Mesenchymal stem cell (in vitro differentiated cells and primary cell): Measurements from ENCODE around the gene TMEM150C.

Experiments used
- DNase-seq: peaks from one replicate; pipeline ENCODE4 v3.0.0-alpha.2; 2013
- H2AFZ ChIP-seq: one replicate; pipeline ENCODE4 v1.6.1; 2013; ENCODE audit warnings: low read depth, mild to moderate bottlenecking, control low read depth, inconsistent platforms, low read length, moderate library complexity
- H2AK5ac ChIP-seq: 2 replicates; pipeline ENCODE4 v1.6.1; 2013; ENCODE audit warnings: low read length, moderate library complexity, mild to moderate bottlenecking, inconsistent platforms; ENCODE audit not compliant: severe bottlenecking
- H2BK120ac ChIP-seq: one replicate; pipeline ENCODE4 v1.6.1; 2013; ENCODE audit warnings: low read depth, mild to moderate bottlenecking, inconsistent platforms, low read length, moderate library complexity
- H2BK12ac ChIP-seq, 2 experiments: one replicate each; pipeline ENCODE4 v1.6.1; 2013; ENCODE audit warnings: inconsistent platforms in 2 of 2, low read length in 2 of 2, mild to moderate bottlenecking in 2 of 2, moderate library complexity in 2 of 2, control low read depth in 1 of 2
- H2BK15ac ChIP-seq: one replicate; pipeline ENCODE4 v1.6.1; 2013; ENCODE audit warnings: mild to moderate bottlenecking, low read depth, inconsistent platforms; ENCODE audit not compliant: poor library complexity, severe bottlenecking
- H2BK5ac ChIP-seq: 2 replicates; pipeline ENCODE4 v1.6.1; 2013; ENCODE audit warnings: low read depth, mild to moderate bottlenecking, low read length, control low read depth, inconsistent platforms; ENCODE audit not compliant: poor library complexity, severe bottlenecking
- H3K14ac ChIP-seq, 2 experiments: one replicate each; pipeline ENCODE4 v1.6.1; 2013; ENCODE audit warnings: inconsistent platforms in 2 of 2, low read length in 2 of 2, control low read depth in 1 of 2, mild to moderate bottlenecking in 1 of 2, moderate library complexity in 1 of 2
- H3K18ac ChIP-seq, 2 experiments: one replicate each; pipeline ENCODE4 v1.6.1; 2013; ENCODE audit warnings: inconsistent platforms in 2 of 2, low read length in 2 of 2, control low read depth in 1 of 2, low read depth in 1 of 2, mild to moderate bottlenecking in 1 of 2
- H3K23ac ChIP-seq, 2 experiments: one replicate each; pipeline ENCODE4 v1.6.1; 2013; ENCODE audit warnings: inconsistent platforms in 2 of 2, low read length in 2 of 2, mild to moderate bottlenecking in 2 of 2, moderate library complexity in 2 of 2, control low read depth in 1 of 2
- H3K27ac ChIP-seq: 2 replicates; pipeline ENCODE4 v1.5.1; 2013; ENCODE audit warnings: mild to moderate bottlenecking, moderate library complexity, low read length, control low read depth, inconsistent platforms; ENCODE audit not compliant: poor library complexity, severe bottlenecking
- H3K27me3 ChIP-seq, 2 experiments: 2 replicates each; pipeline versions ENCODE4 v1.6.1 to v1.7.0; 2013; ENCODE audit warnings: low read length in 2 of 2, mild to moderate bottlenecking in 2 of 2, moderate library complexity in 2 of 2, control low read depth in 1 of 2, inconsistent platforms in 1 of 2; ENCODE audit not compliant: control insufficient read depth in 1 of 2, insufficient read depth in 1 of 2
- H3K36me3 ChIP-seq, 2 experiments: 2 replicates each; pipeline versions ENCODE4 v1.6.1 to v1.7.0; 2013; ENCODE audit warnings: low read length in 2 of 2, control low read depth in 1 of 2, inconsistent platforms in 1 of 2, low read depth in 1 of 2, mild to moderate bottlenecking in 1 of 2; ENCODE audit not compliant: insufficient read depth in 2 of 2, control insufficient read depth in 1 of 2
- H3K4ac ChIP-seq, 2 experiments: one replicate each; pipeline ENCODE4 v1.6.1; 2013; ENCODE audit warnings: inconsistent platforms in 2 of 2, low read length in 2 of 2, mild to moderate bottlenecking in 2 of 2, moderate library complexity in 2 of 2, control low read depth in 1 of 2, low read depth in 1 of 2
- H3K4me1 ChIP-seq: 2 replicates; pipeline ENCODE4 v1.6.1; 2013; ENCODE audit warnings: low read depth, low read length, control low read depth; ENCODE audit not compliant: control insufficient read depth, insufficient read depth
- H3K4me2 ChIP-seq: 2 replicates; pipeline ENCODE4 v1.6.1; 2013; ENCODE audit warnings: low read length, mild to moderate bottlenecking, inconsistent platforms; ENCODE audit not compliant: poor library complexity, severe bottlenecking
- H3K4me3 ChIP-seq, 2 experiments: 2 replicates each; pipeline versions ENCODE4 v1.5.1 to v1.7.0; 2013; ENCODE audit warnings: low read length in 2 of 2, mild to moderate bottlenecking in 2 of 2, control low read depth in 1 of 2, low read depth in 1 of 2; ENCODE audit not compliant: insufficient read depth in 1 of 2
- H3K79me1 ChIP-seq: replicated peaks from 2 replicates; pipeline ENCODE4 v1.6.1; 2013; ENCODE audit warnings: mild to moderate bottlenecking, control low read depth, low read length, inconsistent platforms; ENCODE audit not compliant: poor library complexity, severe bottlenecking
- H3K9ac ChIP-seq: 2 replicates; pipeline ENCODE4 v1.7.0; 2013; ENCODE audit warnings: mild to moderate bottlenecking, low read length, moderate library complexity
- H3K9me3 ChIP-seq: 2 replicates; pipeline ENCODE4 v1.7.0; 2013; ENCODE audit warnings: mild to moderate bottlenecking, low read length; ENCODE audit not compliant: control insufficient read depth
- H4K8ac ChIP-seq: one replicate; pipeline ENCODE4 v1.6.1; 2013; ENCODE audit warnings: inconsistent platforms, mild to moderate bottlenecking, low read length, moderate library complexity
- H4K91ac ChIP-seq: one replicate; pipeline ENCODE4 v1.6.1; 2013; ENCODE audit warnings: mild to moderate bottlenecking, low read length, inconsistent platforms
- WGBS: methylation state at CpG from one replicate; pipeline ENCODE4 v1.1.7; 2013; ENCODE audit warnings: mixed read lengths; 5-methylcytosine and 5-hydroxymethylcytosine counted together

Gene TMEM150C

DNA sequence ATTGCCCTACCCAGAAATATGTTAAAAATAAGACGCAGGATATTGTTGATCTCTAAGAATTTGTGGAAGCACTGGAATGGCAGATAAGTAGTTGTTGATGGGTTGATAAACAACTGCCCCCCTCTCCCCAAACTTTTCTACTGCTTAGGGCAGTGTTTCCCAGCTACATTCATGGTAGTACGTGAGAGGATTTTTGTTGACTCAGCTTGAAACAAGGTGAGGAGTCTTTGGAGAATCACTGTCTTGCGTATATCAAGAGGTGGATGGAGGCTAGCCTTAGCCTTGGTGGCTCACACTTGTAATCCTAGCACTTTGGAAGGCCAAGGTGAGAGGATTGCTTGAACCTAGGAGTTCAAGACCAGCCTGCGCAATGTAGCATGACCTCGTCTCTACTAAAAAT is 125.7 kb downstream of the TMEM150C start:
- no peaks in the 10 kb centered on the region for H3K9me3 ChIP-seq
- peaks cover 8% of the 10 kb centered on the region for H3K4me1 ChIP-seq
- no peak overlapping the region for H2AFZ ChIP-seq
- no peak for DNase-seq
- no peak overlapping the region for H3K23ac ChIP-seq
- WGBS, result 98% methylated on average over 4 of the region's 5 CpGs
- H3K36me3 ChIP-seq, result peaks cover 4 to 10% of the 10 kb centered on the region in 2 experiments
- no peak overlapping the region for H2BK5ac ChIP-seq
- no peak overlapping the region for H4K91ac ChIP-seq
- no peak overlapping the region for H3K27ac ChIP-seq
- H3K4ac ChIP-seq, result no peak overlapping the region
- no peaks in the 10 kb centered on the region for H3K27me3 ChIP-seq
- H2BK120ac ChIP-seq, result no peak overlapping the region
- no peak overlapping the region for H3K18ac ChIP-seq
- no peak overlapping the region for H3K9ac ChIP-seq
- H4K8ac ChIP-seq, result no peak overlapping the region
- no peak overlapping the region for H3K14ac ChIP-seq
- no peak overlapping the region for H2BK12ac ChIP-seq
- H2BK15ac ChIP-seq, result no peak overlapping the region
- H3K4me2 ChIP-seq, result no peak overlapping the region
- no peak overlapping the region for H3K4me3 ChIP-seq
- peaks cover 17% of the 10 kb centered on the region for H3K79me1 ChIP-seq
- H2AK5ac ChIP-seq, result no peak overlapping the region

- Histone ChIP-seq H2AFZ (no peak overlapping the region), H3K4me3 (no peak overlapping the region), H3K18ac (no peak overlapping the region), H3K27me3 (no peaks in the 10 kb centered on the region), H2AK5ac (no peak overlapping the region), H3K4me1 (peaks cover 8% of the 10 kb centered on the region), H2BK120ac (no peak overlapping the region), H3K36me3 (peaks cover 4 to 10% of the 10 kb centered on the region in 2 experiments), H4K91ac (no peak overlapping the region), H3K4me2 (no peak overlapping the region), H2BK12ac (no peak overlapping the region), H3K9ac (no peak overlapping the region), H3K27ac (no peak overlapping the region), H4K8ac (no peak overlapping the region), H3K9me3 (no peaks in the 10 kb centered on the region), H2BK5ac (no peak overlapping the region), H3K79me1 (peaks cover 18% of the 10 kb centered on the region), H2BK15ac (no peak overlapping the region), H3K14ac (no peak overlapping the region), H3K4ac (no peak overlapping the region), H3K23ac (no peak overlapping the region)
- 94% methylated on average over 5 of the region's 7 CpGs for WGBS
- no peak for DNase-seq
These were observed 126.8 kb downstream of the TMEM150C start for GRCh38 chr4:82434949-82435348.

- Histone ChIP-seq H2BK15ac (no peak overlapping the region), H2BK5ac (no peak overlapping the region), H3K14ac (no peak overlapping the region), H3K79me1 (peaks cover 14% of the 10 kb centered on the region), H3K4me3 (no peak overlapping the region), H2BK120ac (no peak overlapping the region), H3K9me3 (no peaks in the 10 kb centered on the region), H3K4me2 (no peak overlapping the region), H3K18ac (no peak overlapping the region), H3K27ac (no peak overlapping the region), H2BK12ac (no peak overlapping the region), H2AFZ (no peak overlapping the region), H4K8ac (no peak overlapping the region), H4K91ac (no peak overlapping the region), H3K27me3 (no peaks in the 10 kb centered on the region), H3K36me3 (peaks cover 4 to 10% of the 10 kb centered on the region in 2 experiments), H3K4ac (no peak overlapping the region), H3K4me1 (peaks cover 8% of the 10 kb centered on the region), H3K9ac (no peak overlapping the region), H2AK5ac (no peak overlapping the region), H3K23ac (no peak overlapping the region)
- WGBS, result 95% methylated on average over 1 of the region's 2 CpGs
- no peak for DNase-seq
These were observed 128.0 kb downstream of the TMEM150C start for GRCh38 chr4:82433791-82434190.
